A673 (cell line): ENCODE data around the gene ERGIC3.

Source experiments
- CTCF ChIP-seq: fragments of 300-800, 200-600 bp; sonication (generic); conservative IDR thresholded peaks from 2 replicates; pipeline ENCODE4 v1.5.1; 2017; ENCODE audit warnings: low read depth, mild to moderate bottlenecking, antibody characterized with exemption, low read length, moderate library complexity, mixed read lengths
- EZH2 ChIP-seq: fragments of 200-600 bp; sonication (generic); IDR thresholded peaks from 2 replicates; pipeline ENCODE4 v1.6.1; 2017; ENCODE audit warnings: borderline replicate concordance, low read depth, mild to moderate bottlenecking, mixed read lengths, antibody characterized with exemption, low read length; ENCODE audit not compliant: poor library complexity, severe bottlenecking

GRCh38 chr20:35525639-35526038 is 16.2 kb upstream of the ERGIC3 start:
- TF ChIP-seq CTCF (no peak), EZH2 (no peak)
